HL-60 (cell line): ENCODE measurements around the gene MIF4GD.

Experiments
- DNase-seq, 2 experiments: peaks; one replicate each; pipeline ENCODE4 v3.0.0-alpha.2; 2010 to 2020; ENCODE audit warnings: low read depth in 1 of 2, low spot score in 1 of 2
- H3K27ac ChIP-seq: fragments of 250-450 bp; sonication (Bioruptor Pico); replicated peaks from 2 replicates; pipeline ENCODE4 v1.5.1; 2020; ENCODE audit warnings: mild to moderate bottlenecking, moderate library complexity
- H3K27me3 ChIP-seq: fragments of 250-450 bp; sonication (Bioruptor Pico); 2 replicates; pipeline ENCODE4 v1.5.1; 2021; ENCODE audit warnings: mild to moderate bottlenecking, moderate library complexity; ENCODE audit not compliant: insufficient read depth, poor library complexity, severe bottlenecking
- H3K4me3 ChIP-seq: replicated peaks from 2 replicates; pipeline ENCODE4 v1.5.1; 2011; ENCODE audit warnings: mild to moderate bottlenecking, control low read depth, low read length; ENCODE audit not compliant: insufficient read depth
- CTCF ChIP-seq: IDR thresholded peaks from one replicate; pipeline ENCODE4 v1.5.1; 2011; ENCODE audit warnings: low read length, control low read depth, inconsistent platforms; ENCODE audit not compliant: insufficient read depth
- GABPA ChIP-seq: IDR thresholded peaks from 2 replicates; pipeline ENCODE4 v1.6.1; 2012; ENCODE audit warnings: low read depth
- POLR2AphosphoS5 ChIP-seq: IDR thresholded peaks from 2 replicates; pipeline ENCODE4 v1.6.1; 2012; ENCODE audit warnings: low read depth
- REST ChIP-seq: IDR thresholded peaks from 2 replicates; pipeline ENCODE4 v1.6.1; 2012; ENCODE audit warnings: low read depth; ENCODE audit not compliant: insufficient replicate concordance
- SPI1 ChIP-seq: IDR thresholded peaks from 2 replicates; pipeline ENCODE4 v1.6.1; 2012; ENCODE audit warnings: low read depth, mild to moderate bottlenecking, borderline replicate concordance

Gene MIF4GD

GRCh38 chr17:75250009-75250471 lies 21.0 kb downstream of the MIF4GD start:
- Histone ChIP-seq H3K4me3 (no peak overlapping the region), H3K27me3 (no peaks in the 10 kb centered on the region), H3K27ac (no peak overlapping the region)
- no peak for TF ChIP-seq POLR2AphosphoS5
- no peak for TF ChIP-seq CTCF
- no peak for TF ChIP-seq SPI1
- no peak for TF ChIP-seq REST
- no peak for TF ChIP-seq GABPA
- no peak for DNase-seq

- no peak overlapping the region for H3K27ac ChIP-seq
Observed at GRCh38 chr17:75249564-75249963, 21.5 kb downstream of the MIF4GD start.

GRCh38 chr17:75246404-75246803 lies 24.6 kb downstream of the MIF4GD start:
- TF ChIP-seq POLR2AphosphoS5 (no peak), GABPA (no peak)
- no peak for DNase-seq
- Histone ChIP-seq H3K27me3 (no peaks in the 10 kb centered on the region), H3K27ac (no peak overlapping the region), H3K4me3 (no peak overlapping the region)

More at GRCh38 chr17:75249564-75249963, 21.5 kb downstream of the MIF4GD start:
- H3K4me3 ChIP-seq, result no peak overlapping the region
- DNase-seq, result no peak
- TF ChIP-seq SPI1 (no peak), REST (no peak), GABPA (no peak), POLR2AphosphoS5 (no peak), CTCF (no peak)
- H3K27me3 ChIP-seq, result no peaks in the 10 kb centered on the region

- DNase-seq, result peak in 1 of 2 experiments; percentile 38
- Histone ChIP-seq H3K27ac (peak overlapping the region; percentile 56), H3K27me3 (no peaks in the 10 kb centered on the region), H3K4me3 (no peak overlapping the region)
- TF ChIP-seq SPI1, result peak; percentile 19; the same call in 1 of the 2 replicates
- no peak for TF ChIP-seq REST
Observed at GRCh38 chr17:75245011-75245410, 26.0 kb downstream of the MIF4GD start.
